H1 (cell line): ENCODE results near the gene CCL5. TPM values are rescaled to one million over a fixed set of nuclear protein-coding genes. Genes with fewer than 3 reads are reported as not detected.

Source experiments
- CTCF ChIA-PET: fragments of 300-600 bp; sonication (Branson Sonifier 250); formaldehyde crosslinking; loops from one replicate; lab custom pipeline; 2021; ENCODE audit not compliant: partially characterized antibody; lab: Charles Lee
- POLR2A ChIA-PET: fragments of 300-600 bp; sonication (Branson Sonifier 250); formaldehyde crosslinking; loops from one replicate; lab custom pipeline; 2021; ENCODE audit warnings: inconsistent platforms; ENCODE audit not compliant: partially characterized antibody; lab: Charles Lee
- DNase-seq, 2 experiments: peaks; one replicate each; pipeline versions ENCODE4 v3.0.0 to v3.0.0-alpha.2; 2010 to 2022; ENCODE audit warnings: low spot score in 2 of 2, low read depth in 1 of 2, mixed read lengths in 1 of 2
- FAIRE-seq: peaks from 2 replicates; lab custom pipeline; 2011; peaks lifted over from hg19 to GRCh38; lab: Jason Lieb, UNC
- H2AFZ ChIP-seq: 2 replicates; pipeline ENCODE4 v1.8.1; 2012; ENCODE audit warnings: low read length, inconsistent platforms
- H2AK5ac ChIP-seq: 2 replicates; pipeline ENCODE4 v1.6.1; 2013; ENCODE audit warnings: low read depth, low read length
- H2BK120ac ChIP-seq: replicated peaks from 2 replicates; pipeline ENCODE3; 2013; ENCODE audit warnings: low read depth, low read length, inconsistent platforms
- H2BK12ac ChIP-seq: 2 replicates; pipeline ENCODE4 v1.6.1; 2013; ENCODE audit warnings: low read depth, low read length
- H2BK15ac ChIP-seq: 2 replicates; pipeline ENCODE4 v1.6.1; 2013; ENCODE audit warnings: low read length
- H2BK20ac ChIP-seq: 2 replicates; pipeline ENCODE4 v1.6.1; 2013; ENCODE audit warnings: low read length
- H2BK5ac ChIP-seq: 2 replicates; pipeline ENCODE4 v1.6.1; 2013; ENCODE audit warnings: low read depth, low read length
- H3K14ac ChIP-seq: 2 replicates; pipeline ENCODE4 v1.6.1; 2013; ENCODE audit warnings: inconsistent platforms; ENCODE audit not compliant: insufficient read length
- H3K18ac ChIP-seq: 2 replicates; pipeline ENCODE4 v1.6.1; 2013; ENCODE audit warnings: low read length; ENCODE audit errors: extremely low read depth
- H3K23ac ChIP-seq: 2 replicates; pipeline ENCODE4 v1.6.1; 2013; ENCODE audit warnings: inconsistent platforms; ENCODE audit not compliant: insufficient read length
- H3K23me2 ChIP-seq: 2 replicates; pipeline ENCODE4 v1.6.1; 2013; ENCODE audit warnings: low read depth, low read length
- H3K27ac ChIP-seq: 2 replicates; pipeline ENCODE4 v1.6.1; 2011; ENCODE audit warnings: low read depth, low read length, inconsistent platforms
- H3K27me3 ChIP-seq, 4 experiments: replicated peaks in 1 of 4; 1 replicate in 1 of 4; 2 replicates in 3 of 4; pipeline versions ENCODE4 v1.6.1 to v1.8.1; 2011 to 2013; ENCODE audit warnings: low read length in 3 of 4, mild to moderate bottlenecking in 3 of 4, inconsistent platforms in 2 of 4, mixed read lengths in 2 of 4, moderate library complexity in 1 of 4; ENCODE audit not compliant: control insufficient read depth in 3 of 4, insufficient read depth in 3 of 4; ENCODE audit errors: extremely low read depth in 1 of 4
- H3K36me3 ChIP-seq, 4 experiments: 2 replicates each; pipeline versions ENCODE4 v1.6.1 to v1.8.1; 2011 to 2013; ENCODE audit warnings: mild to moderate bottlenecking in 4 of 4, low read length in 3 of 4, moderate library complexity in 2 of 4, control low read depth in 1 of 4, inconsistent platforms in 1 of 4; ENCODE audit not compliant: insufficient read depth in 4 of 4, control insufficient read depth in 2 of 4
- H3K4ac ChIP-seq: replicated peaks from 2 replicates; pipeline ENCODE3; 2013; ENCODE audit warnings: low read length, low read depth, mixed read lengths, inconsistent platforms; ENCODE audit not compliant: insufficient read length
- H3K4me1 ChIP-seq, 4 experiments: replicated peaks in 1 of 4; 1 replicate in 1 of 4; 2 replicates in 3 of 4; pipeline versions ENCODE4 v1.6.1 to v1.8.1; 2011 to 2013; ENCODE audit warnings: low read length in 3 of 4, inconsistent platforms in 2 of 4, mixed read lengths in 1 of 4; ENCODE audit not compliant: insufficient read depth in 4 of 4, control insufficient read depth in 3 of 4
- H3K4me2 ChIP-seq, 2 experiments: 2 replicates each; pipeline versions ENCODE4 v1.6.1 to v1.8.1; 2011 to 2013; ENCODE audit warnings: low read depth in 2 of 2, low read length in 2 of 2, control low read depth in 1 of 2, inconsistent platforms in 1 of 2, mild to moderate bottlenecking in 1 of 2; ENCODE audit not compliant: insufficient read depth in 1 of 2
- H3K4me3 ChIP-seq, 4 experiments: fragments of 200-600, 300-600 bp in 1 of 4; sonication (generic), shearing (Covaris generic), sonication (Bioruptor Twin) in 1 of 4; 2 replicates each; pipeline versions ENCODE4 v1.5.1 to v1.8.1; 2011 to 2016; ENCODE audit warnings: low read length in 4 of 4, low read depth in 3 of 4, control low read depth in 2 of 4, inconsistent platforms in 2 of 4, mild to moderate bottlenecking in 2 of 4, mixed read lengths in 1 of 4, moderate library complexity in 1 of 4; ENCODE audit not compliant: insufficient read depth in 2 of 4; ENCODE audit errors: extremely low read depth in 1 of 4
- H3K56ac ChIP-seq: replicated peaks from 2 replicates; pipeline ENCODE3; 2013; ENCODE audit warnings: low read depth, mild to moderate bottlenecking, mixed read lengths, low read length, inconsistent platforms; ENCODE audit not compliant: insufficient read length
- H3K79me1 ChIP-seq: 2 replicates; pipeline ENCODE4 v1.6.1; 2013; ENCODE audit warnings: low read depth, low read length, control low read depth
- H3K79me2 ChIP-seq, 2 experiments: 2 replicates each; pipeline versions ENCODE4 v1.6.1 to v1.8.1; 2012 to 2013; ENCODE audit warnings: low read length in 2 of 2, mild to moderate bottlenecking in 2 of 2, inconsistent platforms in 1 of 2; ENCODE audit not compliant: insufficient read depth in 2 of 2, control insufficient read depth in 1 of 2
- H3K9ac ChIP-seq, 4 experiments: replicated peaks in 1 of 4; 1 replicate in 1 of 4; 2 replicates in 3 of 4; pipeline versions ENCODE4 v1.6.1 to v1.8.1; 2011 to 2013; ENCODE audit warnings: low read depth in 3 of 4, low read length in 3 of 4, control low read depth in 2 of 4, mild to moderate bottlenecking in 2 of 4, moderate library complexity in 2 of 4, inconsistent platforms in 1 of 4; ENCODE audit errors: extremely low read depth in 1 of 4
- H3K9me3 ChIP-seq, 2 experiments: 2 replicates each; pipeline versions ENCODE4 v1.6.1 to v1.8.1; 2012 to 2013; ENCODE audit warnings: mild to moderate bottlenecking in 2 of 2, moderate library complexity in 2 of 2, control low read depth in 1 of 2, inconsistent platforms in 1 of 2, low read depth in 1 of 2, low read length in 1 of 2, mixed read lengths in 1 of 2; ENCODE audit not compliant: insufficient read depth in 2 of 2
- H4K20me1 ChIP-seq, 2 experiments: replicated peaks in 1 of 2; 2 replicates each; pipeline versions ENCODE3 to v1.8.1; 2011 to 2013; ENCODE audit warnings: inconsistent platforms in 2 of 2, low read length in 2 of 2, mild to moderate bottlenecking in 1 of 2; ENCODE audit not compliant: insufficient read depth in 2 of 2, control insufficient read depth in 1 of 2
- H4K5ac ChIP-seq: 2 replicates; pipeline ENCODE4 v1.6.1; 2013; ENCODE audit warnings: low read length, low read depth, mixed read lengths, inconsistent platforms; ENCODE audit not compliant: insufficient read length
- H4K8ac ChIP-seq: 2 replicates; pipeline ENCODE4 v1.8.0; 2013; ENCODE audit warnings: mild to moderate bottlenecking, moderate library complexity, low read length, inconsistent platforms; ENCODE audit not compliant: insufficient read depth; ENCODE audit errors: extremely low read depth
- H4K91ac ChIP-seq: replicated peaks from 2 replicates; pipeline ENCODE3; 2013; ENCODE audit warnings: low read length, mixed read lengths, inconsistent platforms; ENCODE audit not compliant: insufficient read length
- BCL11A ChIP-seq, 2 experiments: IDR thresholded peaks; one replicate each; pipeline ENCODE4 v1.6.1; 2011; ENCODE audit warnings: low read depth in 2 of 2, low read length in 2 of 2, mild to moderate bottlenecking in 2 of 2
- BRCA1 ChIP-seq: IDR thresholded peaks from 2 replicates; pipeline ENCODE4 v1.6.1; 2012; ENCODE audit warnings: low read depth, low read length, improper control_type of control experiment
- CBX8 ChIP-seq: fragments of 300-800, 300-1000 bp; sonication (generic); IDR thresholded peaks from 2 replicates; pipeline ENCODE4 v1.7.1; 2016; ENCODE audit warnings: low read depth, low read length, borderline replicate concordance
- CREB1 ChIP-seq: IDR thresholded peaks from 2 replicates; pipeline ENCODE4 v1.6.1; 2012; ENCODE audit warnings: inconsistent platforms
- EGR1 ChIP-seq: IDR thresholded peaks from 2 replicates; pipeline ENCODE4 v1.6.1; 2011; ENCODE audit warnings: low read depth, low read length, borderline replicate concordance
- EP300 ChIP-seq, 2 experiments: IDR thresholded peaks; 1 replicate in 1 of 2; 2 replicates in 1 of 2; pipeline ENCODE4 v1.6.1; 2011 to 2012; ENCODE audit warnings: low read depth in 2 of 2, low read length in 2 of 2, mild to moderate bottlenecking in 2 of 2, borderline replicate concordance in 1 of 2, inconsistent platforms in 1 of 2, moderate library complexity in 1 of 2
- POLR2AphosphoS5 ChIP-seq: IDR thresholded peaks from 2 replicates; pipeline ENCODE4 v1.6.1; 2011; ENCODE audit warnings: low read depth, low read length
- RBBP5 ChIP-seq: IDR thresholded peaks from 2 replicates; pipeline ENCODE4 v1.7.1; 2012; ENCODE audit warnings: low read depth, mild to moderate bottlenecking, inconsistent platforms, low read length, moderate library complexity, borderline replicate concordance
- SIN3A ChIP-seq, 2 experiments: IDR thresholded peaks in 1 of 2; conservative IDR thresholded peaks in 1 of 2; 2 replicates each; pipeline ENCODE4 v1.6.1; 2011 to 2012; ENCODE audit warnings: low read length in 2 of 2, improper control_type of control experiment in 1 of 2, low read depth in 1 of 2, mild to moderate bottlenecking in 1 of 2
- SIX5 ChIP-seq: IDR thresholded peaks from 2 replicates; pipeline ENCODE4 v1.6.1; 2011; ENCODE audit warnings: mild to moderate bottlenecking, low read depth, low read length
- SRF ChIP-seq: IDR thresholded peaks from 2 replicates; pipeline ENCODE4 v1.6.1; 2011; ENCODE audit warnings: mild to moderate bottlenecking, low read depth, low read length, moderate library complexity
- ZNF274 ChIP-seq: IDR thresholded peaks from 2 replicates; pipeline ENCODE4 v1.7.0; 2012; ENCODE audit warnings: low read length, borderline replicate concordance; ENCODE audit errors: extremely low read depth
- WGBS, 2 experiments: shearing (Covaris generic) in 1 of 2; methylation state at CpG; one replicate each; pipeline versions ENCODE4 v1.1.6 to v1.1.7; 2013 to 2015; ENCODE audit warnings: low lambda C conversion rate in 2 of 2, mixed read lengths in 2 of 2, inconsistent platforms in 1 of 2, low coverage in 1 of 2, missing lambda C conversion rate in 1 of 2; ENCODE audit not compliant: insufficient replicate concordance in 2 of 2, insufficient coverage in 1 of 2, insufficient read length in 1 of 2; ENCODE audit errors: extremely low coverage in 1 of 2, missing lambda C conversion rate in 1 of 2; 5-methylcytosine and 5-hydroxymethylcytosine counted together
- polyA plus RNA-seq, 7 experiments: library from polyadenylated mRNA; depleted of rRNA in 3 of 7; stranded (reverse) in 5 of 7; unstranded in 2 of 7; fragments of >200 nt in 5 of 7; fragments of 200-250 nt in 2 of 7; gene quantifications; 1 replicate in 5 of 7; 2 replicates in 1 of 7; 4 replicates in 1 of 7; pipeline versions ENCODE4 v1.2.1 to v1.2.3, GENCODE V29; 2011 to 2013; ENCODE audit warnings: missing spikeins in 2 of 7, mixed read lengths in 2 of 7
- total RNA-seq: library from RNA; stranded (reverse); fragmentation: NEBNext Ultra II Directional; extraction: Animal tissue kit (Norgen Biotek cat#: 25700); gene quantifications from 2 replicates; pipeline ENCODE4 v1.2.1, GENCODE V29; 2021
- TF ChIP-seq, protein P1 (sequence below): IDR thresholded peaks from 2 replicates; pipeline ENCODE4 v1.6.1; 2012; ENCODE audit warnings: low read length, inconsistent platforms

The CCL5 gene
- total and polyA plus RNA-seq, 2 of the 8 experiments (the other 6 are each of a cell fraction or from before 2014, with no cell fraction given): not detected

DNA sequence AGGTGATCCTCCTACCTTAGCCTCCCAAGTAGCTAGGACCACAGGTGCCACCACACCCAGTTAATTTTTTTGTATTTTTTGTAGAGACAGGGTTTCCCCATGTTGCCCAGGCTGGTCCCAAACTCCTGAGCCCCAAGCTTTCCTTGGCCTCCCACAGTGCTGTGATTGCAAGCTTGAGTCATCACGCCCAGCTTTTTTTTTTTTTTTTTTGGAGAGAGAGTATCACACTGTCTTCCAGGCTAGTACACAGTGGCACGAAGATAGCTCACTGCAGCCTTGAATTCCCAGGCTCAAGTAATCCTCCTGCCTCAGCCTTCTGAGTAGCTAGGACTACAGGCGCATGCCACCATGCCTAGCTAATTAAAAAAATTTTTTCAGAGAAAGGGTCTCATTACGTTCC is 38.7 kb downstream of the CCL5 start:
- Histone ChIP-seq H2BK15ac (no peak overlapping the region), H4K91ac (no peak overlapping the region), H3K27me3 (no peaks in the 10 kb centered on the region; a peak in 1 of 7 replicates), H3K18ac (no peak overlapping the region), H2BK5ac (no peak overlapping the region), H3K23ac (no peak overlapping the region), H2BK120ac (no peak overlapping the region), H3K79me2 (no peaks in the 10 kb centered on the region), H3K4ac (no peak overlapping the region), H3K56ac (no peak overlapping the region), H3K27ac (no peak overlapping the region), H3K4me1 (no peaks in the 10 kb centered on the region), H2BK20ac (no peak overlapping the region), H3K4me2 (no peak overlapping the region), H3K4me3 (no peak overlapping the region), H3K23me2 (no peaks in the 10 kb centered on the region), H4K5ac (no peak overlapping the region), H2AK5ac (no peak overlapping the region), H3K79me1 (no peaks in the 10 kb centered on the region), H4K8ac (no peak overlapping the region), H3K9me3 (no peaks in the 10 kb centered on the region), H3K14ac (no peak overlapping the region), H3K36me3 (peaks cover 44 to 98% (median 82%) of the 10 kb centered on the region in 4 experiments), H2AFZ (no peak overlapping the region), H2BK12ac (no peak overlapping the region), H4K20me1 (peaks cover 3% of the 10 kb centered on the region in 2 experiments), H3K9ac (no peak overlapping the region)
- DNase-seq: no peak
- ChIA-PET CTCF (interaction anchor here (0.6 to 2.3 kb wide), 6 partner anchors 9 to 676 kb away, joined by 3 to 8 read pairs (median 4); no protein-coding TSS in a partner anchor), POLR2A (interaction anchor here (0.9 to 3.1 kb wide), 5 partner anchors 10 to 28 kb away, joined by 3 to 24 read pairs (median 4); partner anchors contain the start of gene HEATR9)
- 85% methylated on average over 3 of the region's 4 CpGs; no CpG with 5 or more reads in 1 of the 2 experiments for WGBS, 2 experiments
- FAIRE-seq: no peak
- TF ChIP-seq BCL11A (IDR thresholded peaks at IDR 0.05; ENCODE audit: low read depth in 2 of 2, low read length in 2 of 2): no peak
- no peak for TF ChIP-seq ZNF274
- TF ChIP-seq, protein P1, sequence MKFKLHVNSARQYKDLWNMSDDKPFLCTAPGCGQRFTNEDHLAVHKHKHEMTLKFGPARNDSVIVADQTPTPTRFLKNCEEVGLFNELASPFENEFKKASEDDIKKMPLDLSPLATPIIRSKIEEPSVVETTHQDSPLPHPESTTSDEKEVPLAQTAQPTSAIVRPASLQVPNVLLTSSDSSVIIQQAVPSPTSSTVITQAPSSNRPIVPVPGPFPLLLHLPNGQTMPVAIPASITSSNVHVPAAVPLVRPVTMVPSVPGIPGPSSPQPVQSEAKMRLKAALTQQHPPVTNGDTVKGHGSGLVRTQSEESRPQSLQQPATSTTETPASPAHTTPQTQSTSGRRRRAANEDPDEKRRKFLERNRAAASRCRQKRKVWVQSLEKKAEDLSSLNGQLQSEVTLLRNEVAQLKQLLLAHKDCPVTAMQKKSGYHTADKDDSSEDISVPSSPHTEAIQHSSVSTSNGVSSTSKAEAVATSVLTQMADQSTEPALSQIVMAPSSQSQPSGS: no peak
- TF ChIP-seq SRF: no peak
- no peak for TF ChIP-seq EP300 (IDR thresholded peaks at IDR 0.05; ENCODE audit: borderline replicate concordance in 1 of 2, low read depth in 2 of 2, low read length in 2 of 2)
- no peak for TF ChIP-seq BRCA1
- TF ChIP-seq EGR1: no peak
- TF ChIP-seq SIN3A (conservative IDR thresholded peaks at IDR 0.05 in 1 of 2, IDR thresholded peaks at IDR 0.05 in 1 of 2; ENCODE audit: low read depth in 1 of 2, low read length in 2 of 2): no peak
- TF ChIP-seq CREB1: no peak
- no peak for TF ChIP-seq CBX8
- no peak for TF ChIP-seq RBBP5
- TF ChIP-seq POLR2AphosphoS5: no peak
- no peak for TF ChIP-seq SIX5
